SK-N-SH (cell line): ENCODE data around the gene SYNE1. TPM values are rescaled to one million over a fixed set of nuclear protein-coding genes. Genes with fewer than 3 reads are reported as not detected.
"Not testable (repeated sequence)": the region's sequence is repeated elsewhere in the genome, so short reads cannot be mapped to it uniquely, and the experiment has no call there.

Source experiments
- CTCF ChIA-PET: fragments of 300-600, 350-600 bp; formaldehyde crosslinking; extraction: SDS; loops from one replicate; lab custom pipeline; 2021; lab: Yijun Ruan, JAX
- POLR2A ChIA-PET: fragments of 350-600 bp; sonication (Branson Sonifier 250); formaldehyde crosslinking; extraction: SDS; loops from one replicate; lab custom pipeline; 2020; ENCODE audit warnings: antibody characterized with exemption, inconsistent platforms; lab: Yijun Ruan, JAX
- DNase-seq: peaks from one replicate; pipeline ENCODE4 v3.0.0; 2012
- H2AFZ ChIP-seq: fragments of 200-600 bp; sonication (generic); 2 replicates; pipeline ENCODE4 v1.8.1; 2016; ENCODE audit warnings: antibody characterized with exemption, mild to moderate bottlenecking, low read depth
- H3F3A ChIP-seq: fragments of 200-600 bp; sonication (generic); replicated peaks from 2 replicates; pipeline ENCODE3; 2016; ENCODE audit warnings: antibody characterized with exemption, mild to moderate bottlenecking; ENCODE audit not compliant: insufficient read depth
- H3K27ac ChIP-seq, 2 experiments: fragments of 200-500 bp in 1 of 2; fragments of 200-600 bp in 1 of 2; sonication (Bioruptor generic) in 1 of 2; sonication (generic), shearing (Covaris generic) in 1 of 2; 2 replicates each; pipeline versions ENCODE4 v1.5.1 to v1.6.1; 2014 to 2016; ENCODE audit warnings: low read depth in 2 of 2, inconsistent platforms in 1 of 2, low read length in 1 of 2, mild to moderate bottlenecking in 1 of 2, mixed read lengths in 1 of 2
- H3K27me3 ChIP-seq: fragments of 200-600 bp; sonication (generic), shearing (Covaris generic); 2 replicates; pipeline ENCODE4 v1.6.1; 2016; ENCODE audit warnings: mixed run types; ENCODE audit not compliant: insufficient read depth
- H3K36me3 ChIP-seq, 2 experiments: fragments of 200-500 bp in 1 of 2; fragments of 200-600 bp in 1 of 2; sonication (Bioruptor generic) in 1 of 2; sonication (generic) in 1 of 2; replicated peaks in 1 of 2; 2 replicates each; pipeline versions ENCODE3 to v1.5.1; 2014 to 2016; ENCODE audit warnings: low read length in 1 of 2, mild to moderate bottlenecking in 1 of 2; ENCODE audit not compliant: insufficient read depth in 2 of 2, control insufficient read depth in 1 of 2
- H3K4me1 ChIP-seq, 2 experiments: fragments of 200-500 bp in 1 of 2; fragments of 200-600 bp in 1 of 2; sonication (Bioruptor generic) in 1 of 2; sonication (generic), shearing (Covaris generic) in 1 of 2; 2 replicates each; pipeline versions ENCODE4 v1.5.1 to v1.6.1; 2014 to 2016; ENCODE audit warnings: low read depth in 1 of 2, low read length in 1 of 2, mixed run types in 1 of 2; ENCODE audit not compliant: insufficient read depth in 2 of 2, control insufficient read depth in 1 of 2
- H3K4me2 ChIP-seq: fragments of 200-600 bp; sonication (generic), shearing (Covaris generic); 2 replicates; pipeline ENCODE4 v1.6.1; 2017; ENCODE audit warnings: mixed run types
- H3K4me3 ChIP-seq, 2 experiments: fragments of 200-500 bp in 1 of 2; fragments of 200-600 bp in 1 of 2; sonication (Bioruptor generic) in 1 of 2; sonication (generic), shearing (Covaris generic) in 1 of 2; 2 replicates each; pipeline versions ENCODE4 v1.5.1 to v1.8.1; 2014 to 2016; ENCODE audit warnings: low read depth in 2 of 2, inconsistent platforms in 1 of 2, low read length in 1 of 2, mild to moderate bottlenecking in 1 of 2, mixed read lengths in 1 of 2, moderate library complexity in 1 of 2
- H3K79me2 ChIP-seq: fragments of 200-600 bp; sonication (generic); 2 replicates; pipeline ENCODE4 v1.8.1; 2017; ENCODE audit warnings: mild to moderate bottlenecking; ENCODE audit not compliant: insufficient read depth
- H3K9ac ChIP-seq: fragments of 200-600 bp; sonication (generic); 2 replicates; pipeline ENCODE4 v1.6.1; 2017; ENCODE audit warnings: mixed run types
- H3K9me2 ChIP-seq: fragments of 200-600 bp; sonication (generic); 2 replicates; pipeline ENCODE4 v1.6.1; 2017; ENCODE audit warnings: mixed run types
- H3K9me3 ChIP-seq: fragments of 200-600 bp; sonication (generic); 2 replicates; pipeline ENCODE4 v1.6.1; 2017; ENCODE audit warnings: mixed run types, mild to moderate bottlenecking, moderate library complexity
- H4K20me1 ChIP-seq: fragments of 200-600 bp; sonication (generic); 2 replicates; pipeline ENCODE4 v1.6.1; 2017; ENCODE audit warnings: mild to moderate bottlenecking, mixed run types; ENCODE audit not compliant: insufficient read depth
- FOXJ3 ChIP-seq: sonication (generic); formaldehyde crosslinking; IDR thresholded peaks from 2 replicates; pipeline ENCODE4 v1.5.1; 2020; ENCODE audit warnings: mild to moderate bottlenecking, missing genetic modification reagents
- FOXM1 ChIP-seq: IDR thresholded peaks from 2 replicates; pipeline ENCODE4 v1.4.0; 2012; ENCODE audit warnings: low read depth, mild to moderate bottlenecking
- GABPA ChIP-seq: IDR thresholded peaks from 2 replicates; pipeline ENCODE4 v1.4.0; 2012; ENCODE audit warnings: low read depth, mild to moderate bottlenecking
- GATA2 ChIP-seq: sonication (generic); formaldehyde crosslinking; IDR thresholded peaks from 2 replicates; pipeline ENCODE4 v1.5.0; 2020; ENCODE audit warnings: mild to moderate bottlenecking, missing genetic modification reagents
- JUND ChIP-seq: IDR thresholded peaks from 2 replicates; pipeline ENCODE4 v1.4.0; 2012
- MEF2A ChIP-seq: IDR thresholded peaks from 2 replicates; pipeline ENCODE4 v1.4.0; 2012; ENCODE audit warnings: low read depth, borderline replicate concordance
- NFIC ChIP-seq: IDR thresholded peaks from 2 replicates; pipeline ENCODE4 v1.4.0; 2012; ENCODE audit warnings: borderline replicate concordance
- NRF1 ChIP-seq: IDR thresholded peaks from 2 replicates; pipeline ENCODE4 v1.6.1; 2012; ENCODE audit warnings: low read depth, mild to moderate bottlenecking, low read length
- RAD21 ChIP-seq: IDR thresholded peaks from 2 replicates; pipeline ENCODE4 v1.6.1; 2012; ENCODE audit warnings: mild to moderate bottlenecking, low read length
- RCOR1 ChIP-seq: fragments of 150-350 bp; IDR thresholded peaks from 2 replicates; pipeline ENCODE4 v1.6.1; 2017; ENCODE audit warnings: antibody characterized with exemption, low read length
- SMC3 ChIP-seq: IDR thresholded peaks from 2 replicates; pipeline ENCODE4 v1.6.1; 2012; ENCODE audit warnings: low read depth, low read length, improper control_type of control experiment
- TEAD4 ChIP-seq: IDR thresholded peaks from 2 replicates; pipeline ENCODE4 v1.4.0; 2012; ENCODE audit warnings: mild to moderate bottlenecking, borderline replicate concordance; ENCODE audit not compliant: insufficient read depth
- WGBS: methylation state at CpG from one replicate; pipeline ENCODE4 v1.1.6; 2017; ENCODE audit warnings: low lambda C conversion rate; 5-methylcytosine and 5-hydroxymethylcytosine counted together
- polyA plus RNA-seq, 3 experiments: library from polyadenylated mRNA; depleted of rRNA; stranded (reverse); fragments of >200 nt; gene quantifications; 2 replicates each; pipeline ENCODE4 v1.2.3, GENCODE V29; 2012
- TF ChIP-seq, protein P1 (sequence below): IDR thresholded peaks from 2 replicates; pipeline ENCODE4 v1.4.0; 2012; ENCODE audit warnings: low read depth
- TF ChIP-seq, protein P2 (sequence below): fragments of 200-600 bp; sonication (generic); IDR thresholded peaks from 2 replicates; pipeline ENCODE4 v1.6.1; 2017; ENCODE audit warnings: antibody characterized with exemption, mild to moderate bottlenecking, moderate library complexity
- TF ChIP-seq, protein P3 (sequence below): IDR thresholded peaks from 2 replicates; pipeline ENCODE4; 2012
- TF ChIP-seq, protein P4 (sequence below): fragments of 150-350 bp; IDR thresholded peaks from 2 replicates; pipeline ENCODE4 v1.6.1; 2016; ENCODE audit warnings: mild to moderate bottlenecking, low read depth, low read length
- TF ChIP-seq, protein P5 (sequence below): IDR thresholded peaks from 2 replicates; pipeline ENCODE4 v1.4.0; 2012; ENCODE audit warnings: low read depth, borderline replicate concordance
- TF ChIP-seq, protein P6 (sequence below): IDR thresholded peaks from 2 replicates; pipeline ENCODE4 v1.4.0; 2012; ENCODE audit warnings: low read depth, borderline replicate concordance

SYNE1 gene
- polyA plus RNA-seq, 1 of the 3 experiments (the other 2 are of a cell fraction), result 31.1 TPM

DNA sequence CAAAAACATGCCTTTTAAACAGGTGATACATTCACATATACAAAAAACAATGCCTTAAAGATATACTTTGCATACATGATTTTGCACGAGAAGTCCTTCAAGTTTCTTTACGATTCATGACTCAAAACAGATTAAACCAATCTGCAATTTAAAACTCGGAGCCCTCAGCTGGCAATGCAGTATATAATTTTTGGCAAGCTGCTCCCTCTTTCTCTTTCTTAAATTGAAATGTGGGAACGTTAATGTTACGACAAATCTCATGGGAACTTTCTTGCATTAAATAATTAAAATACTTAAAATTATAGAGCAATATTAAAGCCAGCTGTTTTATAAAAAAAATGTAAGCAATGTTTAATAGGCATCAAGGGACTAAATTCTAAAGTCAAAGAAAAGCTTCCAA lies 495.1 kb downstream of the SYNE1 start:
- no peak overlapping the region for H3K4me2 ChIP-seq
- H3K9me3 ChIP-seq, result no peaks in the 10 kb centered on the region
- DNase-seq, result no peak
- TF ChIP-seq, protein P1, sequence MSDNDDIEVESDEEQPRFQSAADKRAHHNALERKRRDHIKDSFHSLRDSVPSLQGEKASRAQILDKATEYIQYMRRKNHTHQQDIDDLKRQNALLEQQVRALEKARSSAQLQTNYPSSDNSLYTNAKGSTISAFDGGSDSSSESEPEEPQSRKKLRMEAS, result no peak
- TF ChIP-seq, protein P2, sequence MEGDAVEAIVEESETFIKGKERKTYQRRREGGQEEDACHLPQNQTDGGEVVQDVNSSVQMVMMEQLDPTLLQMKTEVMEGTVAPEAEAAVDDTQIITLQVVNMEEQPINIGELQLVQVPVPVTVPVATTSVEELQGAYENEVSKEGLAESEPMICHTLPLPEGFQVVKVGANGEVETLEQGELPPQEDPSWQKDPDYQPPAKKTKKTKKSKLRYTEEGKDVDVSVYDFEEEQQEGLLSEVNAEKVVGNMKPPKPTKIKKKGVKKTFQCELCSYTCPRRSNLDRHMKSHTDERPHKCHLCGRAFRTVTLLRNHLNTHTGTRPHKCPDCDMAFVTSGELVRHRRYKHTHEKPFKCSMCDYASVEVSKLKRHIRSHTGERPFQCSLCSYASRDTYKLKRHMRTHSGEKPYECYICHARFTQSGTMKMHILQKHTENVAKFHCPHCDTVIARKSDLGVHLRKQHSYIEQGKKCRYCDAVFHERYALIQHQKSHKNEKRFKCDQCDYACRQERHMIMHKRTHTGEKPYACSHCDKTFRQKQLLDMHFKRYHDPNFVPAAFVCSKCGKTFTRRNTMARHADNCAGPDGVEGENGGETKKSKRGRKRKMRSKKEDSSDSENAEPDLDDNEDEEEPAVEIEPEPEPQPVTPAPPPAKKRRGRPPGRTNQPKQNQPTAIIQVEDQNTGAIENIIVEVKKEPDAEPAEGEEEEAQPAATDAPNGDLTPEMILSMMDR, result no peak
- TF ChIP-seq MEF2A (no peak), FOXM1 (no peak), NFIC (no peak), GATA2 (CRISPR knock-in tag) (no peak), JUND (no peak), SMC3 (no peak), RAD21 (no peak), FOXJ3 (CRISPR knock-in tag) (no peak), GABPA (no peak), RCOR1 (no peak), TEAD4 (no peak), NRF1 (no peak)
- TF ChIP-seq, protein P3, sequence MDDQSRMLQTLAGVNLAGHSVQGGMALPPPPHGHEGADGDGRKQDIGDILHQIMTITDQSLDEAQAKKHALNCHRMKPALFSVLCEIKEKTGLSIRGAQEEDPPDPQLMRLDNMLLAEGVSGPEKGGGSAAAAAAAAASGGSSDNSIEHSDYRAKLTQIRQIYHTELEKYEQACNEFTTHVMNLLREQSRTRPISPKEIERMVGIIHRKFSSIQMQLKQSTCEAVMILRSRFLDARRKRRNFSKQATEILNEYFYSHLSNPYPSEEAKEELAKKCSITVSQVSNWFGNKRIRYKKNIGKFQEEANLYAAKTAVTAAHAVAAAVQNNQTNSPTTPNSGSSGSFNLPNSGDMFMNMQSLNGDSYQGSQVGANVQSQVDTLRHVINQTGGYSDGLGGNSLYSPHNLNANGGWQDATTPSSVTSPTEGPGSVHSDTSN, result no peak
- TF ChIP-seq, protein P4, sequence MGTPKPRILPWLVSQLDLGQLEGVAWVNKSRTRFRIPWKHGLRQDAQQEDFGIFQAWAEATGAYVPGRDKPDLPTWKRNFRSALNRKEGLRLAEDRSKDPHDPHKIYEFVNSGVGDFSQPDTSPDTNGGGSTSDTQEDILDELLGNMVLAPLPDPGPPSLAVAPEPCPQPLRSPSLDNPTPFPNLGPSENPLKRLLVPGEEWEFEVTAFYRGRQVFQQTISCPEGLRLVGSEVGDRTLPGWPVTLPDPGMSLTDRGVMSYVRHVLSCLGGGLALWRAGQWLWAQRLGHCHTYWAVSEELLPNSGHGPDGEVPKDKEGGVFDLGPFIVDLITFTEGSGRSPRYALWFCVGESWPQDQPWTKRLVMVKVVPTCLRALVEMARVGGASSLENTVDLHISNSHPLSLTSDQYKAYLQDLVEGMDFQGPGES, result no peak
- TF ChIP-seq, protein P5, sequence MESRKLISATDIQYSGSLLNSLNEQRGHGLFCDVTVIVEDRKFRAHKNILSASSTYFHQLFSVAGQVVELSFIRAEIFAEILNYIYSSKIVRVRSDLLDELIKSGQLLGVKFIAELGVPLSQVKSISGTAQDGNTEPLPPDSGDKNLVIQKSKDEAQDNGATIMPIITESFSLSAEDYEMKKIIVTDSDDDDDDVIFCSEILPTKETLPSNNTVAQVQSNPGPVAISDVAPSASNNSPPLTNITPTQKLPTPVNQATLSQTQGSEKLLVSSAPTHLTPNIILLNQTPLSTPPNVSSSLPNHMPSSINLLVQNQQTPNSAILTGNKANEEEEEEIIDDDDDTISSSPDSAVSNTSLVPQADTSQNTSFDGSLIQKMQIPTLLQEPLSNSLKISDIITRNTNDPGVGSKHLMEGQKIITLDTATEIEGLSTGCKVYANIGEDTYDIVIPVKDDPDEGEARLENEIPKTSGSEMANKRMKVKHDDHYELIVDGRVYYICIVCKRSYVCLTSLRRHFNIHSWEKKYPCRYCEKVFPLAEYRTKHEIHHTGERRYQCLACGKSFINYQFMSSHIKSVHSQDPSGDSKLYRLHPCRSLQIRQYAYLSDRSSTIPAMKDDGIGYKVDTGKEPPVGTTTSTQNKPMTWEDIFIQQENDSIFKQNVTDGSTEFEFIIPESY, result no peak
- TF ChIP-seq, protein P6, sequence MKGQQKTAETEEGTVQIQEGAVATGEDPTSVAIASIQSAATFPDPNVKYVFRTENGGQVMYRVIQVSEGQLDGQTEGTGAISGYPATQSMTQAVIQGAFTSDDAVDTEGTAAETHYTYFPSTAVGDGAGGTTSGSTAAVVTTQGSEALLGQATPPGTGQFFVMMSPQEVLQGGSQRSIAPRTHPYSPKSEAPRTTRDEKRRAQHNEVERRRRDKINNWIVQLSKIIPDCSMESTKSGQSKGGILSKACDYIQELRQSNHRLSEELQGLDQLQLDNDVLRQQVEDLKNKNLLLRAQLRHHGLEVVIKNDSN, result no peak
- peaks cover 9% of the 10 kb centered on the region for H3F3A ChIP-seq
- ChIA-PET CTCF (interaction anchor here (1.4 to 2.0 kb wide), 2 partner anchors 17 to 377 kb away, joined by 5 to 7 read pairs; no protein-coding TSS in a partner anchor), POLR2A (interaction anchor here (0.6 kb wide), 1 partner anchor 31 kb away, joined by 4 read pairs; no protein-coding TSS in a partner anchor)
- H2AFZ ChIP-seq, result no peak overlapping the region
- H3K79me2 ChIP-seq, result no peaks in the 10 kb centered on the region
- H3K4me1 ChIP-seq, result peaks cover 0 to 3% of the 10 kb centered on the region in 2 experiments; a peak in 1 of 4 replicates
- no peaks in the 10 kb centered on the region for H3K27me3 ChIP-seq
- WGBS, result 56% methylated on average over 5 of the region's 5 CpGs
- H3K27ac ChIP-seq, result no peak overlapping the region
- H3K9me2 ChIP-seq, result no peaks in the 10 kb centered on the region
- no peak overlapping the region for H3K9ac ChIP-seq
- H3K36me3 ChIP-seq, result peaks cover 53 to 63% of the 10 kb centered on the region in 2 experiments
- no peak overlapping the region for H3K4me3 ChIP-seq
- peaks cover 6% of the 10 kb centered on the region for H4K20me1 ChIP-seq

DNA sequence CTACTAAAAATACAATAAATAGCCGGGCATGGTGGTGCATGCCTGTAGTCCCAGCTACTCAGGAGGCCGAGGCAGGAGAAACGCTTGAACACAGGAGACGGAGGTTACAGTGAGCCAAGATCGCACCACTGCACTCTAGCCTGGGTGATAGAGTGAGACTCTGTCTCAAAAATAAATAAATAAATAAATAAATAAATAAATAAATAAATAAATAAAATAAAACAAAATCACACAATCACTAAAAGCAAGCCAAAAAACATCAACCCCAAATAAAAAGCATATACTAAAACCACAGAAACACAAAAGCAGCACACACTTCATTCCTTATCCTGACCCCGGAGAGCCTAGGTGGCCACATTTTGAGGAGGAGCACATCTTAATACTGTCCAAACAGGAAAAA lies 498.8 kb downstream of the SYNE1 start:
- H3K4me3 ChIP-seq, H3K9ac ChIP-seq, POLR2A ChIA-PET, H3K4me2 ChIP-seq, H3K79me2 ChIP-seq, H4K20me1 ChIP-seq, H3K9me3 ChIP-seq, H2AFZ ChIP-seq, H3K27me3 ChIP-seq, H3K4me1 ChIP-seq, H3K9me2 ChIP-seq, DNase-seq, H3K27ac ChIP-seq: not testable (repeated sequence)
- WGBS, result 97% methylated on average over 6 of the region's 6 CpGs
- H3F3A ChIP-seq, result peaks cover 14% of the 10 kb centered on the region
- CTCF ChIA-PET, result interaction anchor here (1.0 kb wide), 1 partner anchor 14 kb away, joined by 3 read pairs; no protein-coding TSS in a partner anchor
- peaks cover 63 to 73% of the 10 kb centered on the region in 2 experiments for H3K36me3 ChIP-seq
